Putamen (tissue), 1 donor: ENCODE results near the gene CHST15.

Experiments
- DNase-seq: peaks from one replicate; pipeline ENCODE4 v3.0.0-alpha.2; 2016; ENCODE audit warnings: low spot score

CHST15 gene

DNA sequence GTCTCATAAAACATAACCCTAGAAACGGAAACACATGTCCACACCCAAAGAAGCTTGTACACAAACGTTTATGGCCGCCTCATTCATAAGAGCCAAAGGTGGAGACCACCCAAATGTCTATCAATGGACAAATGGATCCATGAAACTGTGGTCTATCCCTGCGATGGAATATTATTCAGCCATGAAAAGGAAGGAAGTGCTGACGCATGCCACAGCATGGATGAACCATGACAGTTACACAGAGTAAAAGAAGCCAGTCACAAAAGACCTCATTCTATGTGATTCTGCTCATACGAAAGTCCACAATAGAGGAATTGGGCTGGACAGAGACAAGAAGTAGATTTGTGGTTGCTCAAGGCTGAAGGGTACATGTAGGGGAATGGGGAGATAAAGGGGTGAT, 10.8 kb downstream of the CHST15 start:
- no peak for DNase-seq

DNA sequence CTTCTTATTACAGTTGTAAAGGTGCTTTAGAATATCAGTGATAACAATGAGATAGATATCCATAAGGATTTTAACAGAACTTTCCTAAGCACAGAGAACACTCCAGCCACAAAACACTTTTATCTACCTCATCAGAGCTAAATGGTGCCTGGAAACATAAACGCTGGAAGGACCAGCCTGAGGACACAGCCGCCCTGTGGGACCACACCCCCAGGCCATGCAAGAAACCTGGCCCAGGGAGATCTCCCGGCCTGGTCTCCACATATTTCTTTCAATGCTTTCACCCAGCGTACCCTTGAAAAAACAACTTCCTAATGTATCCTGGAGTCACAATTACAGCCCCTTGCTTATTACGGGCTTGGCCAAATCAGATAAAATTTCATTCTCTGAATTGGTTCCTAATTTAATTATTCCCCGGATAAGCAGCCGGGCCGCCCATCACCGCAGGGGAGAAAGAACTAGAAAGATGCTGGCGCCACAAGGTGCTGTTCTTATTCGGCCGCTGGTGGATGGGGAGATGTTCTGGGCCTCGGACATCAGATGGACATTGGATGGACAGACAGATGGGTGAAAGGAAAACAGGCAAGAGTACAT, 11.8 kb downstream of the CHST15 start:
- no peak for DNase-seq

DNA sequence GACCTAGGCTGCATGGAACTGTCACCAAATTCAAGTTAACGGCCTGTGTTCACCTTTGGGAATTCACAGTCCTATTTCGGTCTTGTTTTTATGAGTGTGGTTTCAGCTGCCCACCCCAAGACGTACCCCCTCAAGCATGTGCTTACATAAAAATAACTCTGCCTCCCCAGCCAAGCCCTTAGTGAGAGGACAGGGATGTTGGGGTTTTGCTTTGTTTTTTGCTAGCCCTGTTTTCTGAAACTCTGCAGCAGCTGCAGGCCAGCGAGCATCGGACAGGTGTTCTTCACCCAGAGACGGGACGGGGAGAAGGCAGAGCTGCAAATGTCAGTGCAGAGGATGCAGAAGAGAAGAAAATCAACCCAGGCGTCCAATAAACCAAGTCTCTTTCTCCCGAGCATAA, 13.5 kb downstream of the CHST15 start:
- DNase-seq: no peak

DNA sequence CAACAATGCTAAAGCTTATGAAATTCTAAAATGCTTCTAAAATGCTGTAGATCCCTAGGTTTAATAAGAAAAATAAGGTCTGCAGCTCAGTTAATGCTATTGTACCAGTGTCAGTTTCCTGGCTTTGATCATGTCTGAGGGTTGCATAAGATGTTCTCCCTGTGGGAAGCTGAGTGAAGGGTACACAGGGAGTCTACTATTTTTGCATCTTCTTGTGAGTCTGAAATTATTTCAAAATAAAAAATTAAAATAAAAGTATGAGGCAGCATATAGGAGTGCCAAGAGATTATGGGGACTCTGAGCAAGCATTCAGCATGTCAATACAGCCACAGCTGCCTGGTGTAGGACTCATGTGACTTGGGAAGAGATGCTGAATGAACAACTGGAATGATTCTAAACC, 14.7 kb downstream of the CHST15 start:
- DNase-seq: no peak

DNA sequence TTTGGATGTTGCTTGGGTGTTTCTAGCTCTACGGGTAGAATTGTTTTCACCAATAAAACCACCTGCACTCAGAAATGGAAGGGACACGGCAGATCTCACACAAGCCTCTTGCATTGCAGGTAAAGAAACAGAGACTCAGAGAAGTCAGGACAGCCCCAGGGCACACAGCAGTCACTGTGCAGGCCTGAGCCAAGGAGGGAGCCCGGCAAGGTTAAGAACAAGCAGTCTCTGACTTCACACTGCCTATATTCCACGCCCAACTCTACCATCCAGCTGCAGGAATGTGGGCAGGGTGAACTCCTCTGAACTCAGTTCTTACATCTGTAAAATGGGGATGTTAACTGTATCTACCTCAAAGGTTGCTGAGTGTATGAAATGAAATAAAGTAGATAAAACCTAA, 15.4 kb downstream of the CHST15 start:
- no peak for DNase-seq

DNA sequence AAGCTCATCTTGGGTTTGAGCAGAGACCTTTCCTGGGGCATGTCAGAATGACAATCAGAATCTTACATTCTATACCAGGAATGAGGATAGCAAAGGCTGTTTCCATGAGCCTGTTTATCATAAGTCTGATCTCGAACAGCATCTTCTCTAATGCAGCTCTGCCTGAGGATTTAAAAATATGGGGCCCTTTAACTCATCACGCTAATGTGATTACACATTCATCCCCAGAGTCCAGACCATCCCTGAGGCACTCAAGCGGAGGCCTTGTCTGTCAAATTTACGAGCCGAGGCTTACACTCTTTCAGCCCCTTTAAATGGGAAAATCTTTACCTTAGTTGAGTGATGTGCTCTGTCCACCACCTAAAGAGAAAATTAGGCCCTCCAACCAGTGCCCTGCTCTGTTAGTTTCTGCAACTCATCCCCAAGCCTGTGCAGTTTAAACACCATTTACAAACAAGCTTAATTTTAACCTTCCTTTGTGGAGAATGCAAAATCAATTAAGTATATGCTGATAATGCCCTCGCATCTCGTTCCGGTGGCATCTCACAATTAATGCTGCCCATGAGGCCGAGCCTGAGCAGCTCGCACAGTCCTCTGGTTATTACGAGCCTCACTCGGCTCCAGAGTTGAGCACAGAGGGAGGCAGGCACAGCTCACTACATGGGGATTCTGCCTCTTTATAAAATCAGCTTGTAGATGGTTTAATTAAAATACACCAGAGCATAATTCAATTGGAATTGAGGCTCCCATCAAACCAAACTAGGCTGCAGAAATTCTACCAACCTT, 16.0 kb downstream of the CHST15 start:
- no peak for DNase-seq

DNA sequence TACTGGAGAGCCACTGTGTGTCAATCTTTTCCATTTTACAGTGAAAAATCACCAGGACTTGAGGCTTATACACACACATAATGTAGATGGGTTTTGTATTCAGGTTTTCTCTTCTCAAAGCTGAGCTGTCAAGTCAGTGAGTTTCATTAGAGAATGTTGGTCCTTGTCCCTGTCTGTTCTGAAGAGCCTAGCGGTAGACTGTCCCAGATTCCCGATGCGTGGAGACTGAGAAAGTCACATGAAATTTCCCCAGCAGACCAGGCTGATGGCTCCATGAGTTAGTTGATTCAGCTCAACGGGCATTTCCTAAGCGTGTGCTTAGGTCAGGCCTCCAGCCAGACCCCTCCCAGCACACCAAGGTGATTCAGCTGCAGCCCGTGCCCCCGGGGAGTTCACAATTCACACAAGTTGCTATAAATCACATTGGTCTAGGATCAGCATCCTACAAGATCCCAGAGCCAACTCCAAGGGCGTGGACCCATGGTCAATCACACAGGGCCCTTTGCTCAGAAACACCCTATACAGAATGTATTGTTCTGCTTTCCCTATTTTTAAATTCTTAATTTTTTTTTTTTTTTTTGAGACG, 17.2 kb downstream of the CHST15 start:
- no peak for DNase-seq

DNA sequence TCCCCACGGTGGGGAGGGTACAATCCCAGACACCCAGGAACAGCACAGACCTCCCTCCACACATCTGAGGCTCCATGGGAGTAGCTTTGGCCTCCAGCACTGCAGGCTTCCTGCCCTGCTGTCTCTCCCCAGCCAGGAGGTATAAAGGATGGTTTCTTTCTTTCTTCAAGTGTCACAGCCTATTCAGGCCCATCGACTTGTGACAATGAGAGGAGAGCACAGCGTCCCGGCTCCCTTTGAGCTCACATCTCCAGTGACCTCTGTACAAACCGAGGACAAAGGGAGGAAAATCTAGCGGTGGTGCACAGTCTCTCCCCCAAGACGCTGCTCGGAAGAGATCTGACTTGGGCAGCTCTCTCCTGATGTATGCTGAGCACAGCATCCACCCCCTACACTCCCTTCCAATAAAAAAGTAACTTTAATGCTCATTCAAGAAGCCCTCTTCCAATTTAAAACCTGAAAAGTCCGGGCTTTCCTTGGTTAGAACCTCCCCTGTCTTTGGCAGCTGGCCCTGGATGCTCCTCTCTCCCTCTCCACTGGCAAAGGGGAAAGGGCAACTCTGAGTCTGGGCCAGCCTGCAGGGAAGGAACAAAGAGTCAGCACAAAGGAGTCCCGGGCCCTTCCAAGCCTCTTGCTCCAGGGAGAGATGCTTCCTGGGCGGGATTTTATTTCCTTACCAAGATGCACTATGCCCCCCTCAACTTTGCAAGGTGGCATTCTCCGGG, 18.0 kb downstream of the CHST15 start:
- DNase-seq: no peak

DNA sequence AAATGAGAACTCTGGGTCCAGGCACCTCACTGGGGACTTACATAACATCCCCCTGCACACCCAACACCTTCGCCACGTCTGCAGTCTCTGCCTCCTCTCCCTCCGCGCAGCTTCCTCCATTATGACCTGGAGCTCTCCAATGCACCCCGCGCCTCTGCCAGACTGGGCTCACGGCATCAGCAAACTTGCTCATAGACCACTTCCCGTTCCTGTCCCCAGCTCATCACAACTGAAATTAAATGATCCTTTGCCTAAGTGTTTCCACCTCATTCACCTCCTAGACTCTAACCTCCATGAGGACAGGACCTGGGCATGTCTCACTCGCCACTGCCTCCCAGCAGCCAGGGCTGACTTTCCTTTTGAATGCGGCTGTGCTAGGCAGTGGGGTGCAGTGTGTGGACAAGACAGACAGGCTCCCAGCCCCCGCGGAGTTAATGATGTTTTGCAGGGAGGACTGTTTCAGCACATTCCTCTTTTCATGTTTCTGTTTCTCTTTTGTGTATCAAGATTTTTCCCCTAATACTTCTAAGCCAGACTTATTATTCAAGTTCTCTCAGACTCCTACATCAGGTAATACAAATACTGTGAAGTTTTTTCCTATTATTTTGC, 18.8 kb downstream of the CHST15 start:
- DNase-seq: no peak

DNA sequence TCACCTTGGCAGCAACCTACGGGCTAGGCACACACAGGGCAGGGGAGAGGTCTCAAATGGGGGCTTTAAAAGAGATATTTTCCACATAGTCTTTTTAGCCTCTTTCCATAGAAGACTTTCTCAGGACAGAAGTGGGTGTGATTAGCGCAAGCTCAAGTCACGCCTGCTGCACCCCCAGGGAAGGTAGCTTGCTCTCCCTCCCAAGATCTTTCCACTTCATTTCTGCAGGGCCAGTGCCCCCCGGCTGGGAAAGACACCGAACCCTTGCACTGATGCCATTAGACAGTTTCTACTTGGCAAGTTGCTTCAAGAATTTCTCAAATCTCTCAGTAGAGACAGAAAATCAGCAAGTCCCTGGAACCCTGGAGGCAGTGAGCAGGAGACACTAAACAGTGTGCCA, 19.4 kb downstream of the CHST15 start:
- DNase-seq: no peak

DNA sequence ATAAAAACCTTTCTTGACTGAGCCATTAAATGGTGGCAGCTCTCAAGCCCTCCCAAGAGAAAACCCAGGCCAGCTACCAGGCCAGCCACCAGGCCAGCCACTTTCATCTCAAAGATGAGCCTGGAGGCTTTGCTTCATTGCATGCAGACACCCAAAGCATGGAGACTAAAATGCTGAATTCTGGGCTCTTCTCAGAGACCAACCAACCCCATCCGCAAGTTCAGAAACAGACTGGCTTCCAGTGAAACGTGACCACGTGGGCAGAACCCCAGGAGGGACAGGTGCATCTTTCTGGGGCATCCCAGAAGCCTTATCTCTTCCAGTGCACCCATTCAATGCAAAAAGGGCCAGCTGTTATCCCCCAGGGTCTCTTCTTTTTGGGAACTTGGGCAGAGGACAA, 20.9 kb downstream of the CHST15 start:
- no peak for DNase-seq

DNA sequence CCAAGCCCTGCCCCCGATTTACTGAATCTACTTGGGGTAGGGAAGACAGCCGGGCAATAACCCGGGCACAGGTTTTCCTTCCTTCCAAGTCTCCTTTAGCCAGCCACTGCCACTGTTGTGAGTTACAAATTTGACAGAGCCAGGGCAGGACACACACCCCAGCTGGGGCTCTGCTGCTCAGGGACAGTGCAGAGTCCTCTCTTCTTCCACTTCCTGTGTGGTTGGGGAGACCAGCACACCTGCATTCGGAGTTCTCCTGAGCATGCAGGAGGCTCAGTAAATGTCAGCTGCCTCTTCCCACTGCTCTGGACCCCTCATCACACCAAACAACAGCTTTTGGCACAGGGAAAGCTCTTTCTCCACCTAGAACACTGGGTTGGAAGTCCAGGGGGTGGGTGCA, 21.3 kb downstream of the CHST15 start:
- no peak for DNase-seq

DNA sequence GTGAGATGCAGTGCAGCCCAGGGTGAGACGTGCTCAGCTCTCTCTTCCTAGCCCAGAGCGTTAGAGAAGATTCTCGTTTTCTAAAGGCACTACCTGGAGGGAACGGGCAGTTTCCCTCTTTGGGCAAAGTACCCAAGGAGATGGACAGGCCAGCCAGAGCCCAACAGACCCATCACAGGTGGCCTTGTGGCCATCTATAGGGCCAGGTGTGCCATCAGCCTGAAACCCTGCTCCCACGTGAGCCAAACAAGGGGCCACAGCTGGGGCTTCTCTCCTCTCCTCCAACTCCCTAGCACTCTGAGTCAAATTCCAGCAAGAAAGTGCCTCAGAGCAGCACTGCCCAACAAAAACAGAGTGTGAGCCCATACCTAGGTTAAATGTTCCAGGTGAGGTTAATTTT, 22.3 kb downstream of the CHST15 start:
- no peak for DNase-seq

DNA sequence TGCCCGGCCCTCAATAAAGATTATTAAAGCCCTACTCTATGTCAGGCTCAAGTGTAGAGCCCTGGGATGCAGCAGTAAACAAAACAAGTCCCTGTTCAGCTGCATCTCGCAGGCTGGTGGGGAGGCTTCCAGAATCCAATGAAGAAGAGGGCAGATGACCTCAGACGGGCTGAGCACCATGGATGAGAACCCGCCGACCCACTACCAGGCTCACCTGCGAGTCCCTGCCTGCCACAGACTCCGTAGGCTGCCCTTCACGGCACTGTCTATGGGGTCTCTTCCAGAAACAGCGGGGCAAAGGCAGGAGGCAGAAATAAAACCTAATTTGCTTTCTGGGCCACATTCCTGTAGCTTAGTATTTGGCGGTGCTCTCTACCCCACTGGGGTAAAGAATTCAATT, 22.7 kb downstream of the CHST15 start:
- no peak for DNase-seq

DNA sequence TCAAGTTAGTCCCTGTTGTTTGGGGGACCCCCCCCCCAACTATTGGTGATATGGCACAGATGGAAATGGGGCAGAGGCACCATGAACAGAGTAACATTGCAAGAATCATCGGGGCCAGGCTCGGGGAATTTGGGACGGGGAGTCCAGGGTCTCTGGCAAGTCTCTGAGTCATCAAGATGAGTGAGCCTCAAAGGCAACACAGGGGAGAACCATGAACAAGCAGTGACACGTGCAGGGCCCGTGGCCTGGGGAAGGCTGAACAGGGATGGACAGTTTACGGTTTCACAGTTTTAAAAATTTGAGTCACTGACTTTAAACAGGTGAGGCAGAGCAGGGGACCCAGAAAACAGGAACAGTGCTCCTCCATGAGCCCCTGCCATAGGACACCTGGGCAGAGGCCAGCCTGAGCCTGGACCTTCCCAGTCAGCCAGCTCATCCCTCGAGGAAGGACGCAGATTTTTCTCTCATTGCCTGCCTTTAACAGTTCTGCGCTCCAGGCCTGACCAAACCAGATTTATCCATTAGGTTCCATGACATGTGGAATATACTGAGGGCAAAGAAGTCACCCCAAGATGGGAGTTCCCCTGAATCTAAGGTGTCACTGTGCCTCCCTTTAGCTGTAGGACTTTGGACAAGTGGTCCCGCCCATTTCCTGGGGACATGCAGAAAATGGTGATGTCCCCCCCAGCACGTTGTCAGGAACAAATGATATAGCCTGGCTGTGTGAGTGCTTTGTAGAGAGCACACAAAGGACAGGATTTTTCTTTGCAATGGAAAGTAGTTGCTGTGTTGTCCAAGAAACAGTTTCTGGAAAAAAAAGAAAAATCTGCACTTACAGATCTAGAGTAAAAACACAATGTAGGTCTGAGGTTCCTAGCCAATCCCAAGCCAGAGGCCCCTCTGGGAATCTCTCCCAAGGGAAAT, 23.8 kb downstream of the CHST15 start:
- no peak for DNase-seq

DNA sequence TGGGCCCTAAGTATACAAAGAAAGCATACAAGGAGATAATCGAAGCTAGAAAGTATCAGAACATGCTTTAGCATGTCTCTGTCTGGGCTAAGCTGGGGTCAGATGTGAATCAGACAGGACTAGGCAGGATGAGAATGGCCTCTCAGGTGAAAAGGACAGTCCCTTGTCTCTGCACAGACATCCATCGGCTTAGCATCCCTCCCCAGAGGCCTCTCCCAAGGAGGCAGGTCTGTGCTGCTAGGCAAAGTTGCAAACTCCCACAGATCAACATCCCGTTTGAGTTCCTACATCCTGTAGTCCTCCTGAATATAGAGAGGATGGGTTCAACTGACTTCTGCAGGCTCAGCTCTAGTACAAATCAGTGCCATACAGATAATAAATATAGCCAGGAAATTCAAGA, 24.5 kb downstream of the CHST15 start:
- no peak for DNase-seq

DNA sequence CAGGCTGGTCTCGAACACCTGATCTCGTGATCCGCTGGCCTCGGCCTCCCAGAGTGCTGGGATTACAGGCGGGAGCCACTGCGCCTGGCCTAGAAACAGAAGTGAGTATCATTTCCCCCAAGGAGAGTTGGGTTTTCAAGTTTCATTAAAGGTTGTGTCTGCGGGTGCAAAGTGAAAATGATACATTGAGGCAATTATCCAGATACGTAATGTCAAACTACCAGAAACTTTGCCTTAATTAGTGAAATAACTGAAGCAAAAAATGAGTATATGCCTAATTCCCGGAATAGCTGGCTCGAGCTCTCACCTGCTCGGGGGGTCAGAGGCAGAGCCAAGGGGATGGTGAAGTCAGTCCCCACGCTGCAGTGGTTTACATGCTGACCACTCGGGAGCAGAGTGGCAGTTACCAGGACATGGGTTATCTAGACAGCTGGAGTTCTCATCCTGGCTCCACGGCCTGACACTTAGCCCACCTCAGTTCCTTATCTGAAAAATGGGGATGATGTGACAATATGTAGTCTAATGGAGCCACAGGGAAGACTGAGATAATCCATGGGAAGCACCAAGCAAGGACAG, 25.5 kb downstream of the CHST15 start:
- DNase-seq: no peak

DNA sequence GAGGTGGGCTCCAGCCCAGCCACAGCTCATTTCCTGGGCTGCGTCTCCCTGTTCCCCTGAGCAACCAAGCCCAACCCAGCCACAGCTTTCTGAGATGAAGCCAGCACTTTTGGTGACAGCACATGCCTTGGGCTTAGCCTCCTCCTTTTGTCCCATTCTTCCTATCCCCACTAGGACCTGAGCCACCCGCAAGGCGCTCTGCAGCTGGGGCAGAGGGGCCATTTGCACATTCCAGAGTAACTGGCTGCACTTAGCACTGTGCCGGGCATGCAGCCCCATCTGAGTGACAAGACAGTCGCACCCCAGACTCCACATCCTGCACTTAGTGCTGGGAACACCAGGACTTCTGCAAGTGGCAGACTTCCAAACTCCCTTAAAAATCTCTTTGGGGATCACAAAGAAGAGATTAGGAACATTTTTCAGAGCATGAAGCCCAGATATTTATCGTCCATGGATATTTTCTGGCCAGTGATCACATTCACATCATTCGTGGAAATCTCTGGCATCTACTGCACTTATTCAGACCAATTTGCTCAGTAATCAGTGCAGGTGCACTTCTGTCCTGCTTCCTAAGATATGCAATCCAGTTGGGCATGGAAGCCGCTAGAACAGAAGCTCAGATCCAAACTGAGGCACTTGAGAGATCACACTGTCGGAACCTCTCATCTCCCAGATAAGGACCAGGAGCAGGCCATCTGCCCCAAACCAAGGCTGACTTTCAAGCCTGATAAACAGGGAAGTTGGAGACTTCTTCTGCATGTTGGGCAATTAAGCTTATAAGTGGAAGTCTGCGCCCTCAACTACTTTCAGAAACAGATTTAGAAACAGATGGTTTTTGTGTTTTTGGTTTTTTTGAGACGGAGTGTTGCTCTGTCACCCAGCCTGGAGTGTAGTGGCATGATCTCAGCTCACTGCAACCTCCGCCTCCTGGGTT, 26.4 kb downstream of the CHST15 start:
- no peak for DNase-seq

DNA sequence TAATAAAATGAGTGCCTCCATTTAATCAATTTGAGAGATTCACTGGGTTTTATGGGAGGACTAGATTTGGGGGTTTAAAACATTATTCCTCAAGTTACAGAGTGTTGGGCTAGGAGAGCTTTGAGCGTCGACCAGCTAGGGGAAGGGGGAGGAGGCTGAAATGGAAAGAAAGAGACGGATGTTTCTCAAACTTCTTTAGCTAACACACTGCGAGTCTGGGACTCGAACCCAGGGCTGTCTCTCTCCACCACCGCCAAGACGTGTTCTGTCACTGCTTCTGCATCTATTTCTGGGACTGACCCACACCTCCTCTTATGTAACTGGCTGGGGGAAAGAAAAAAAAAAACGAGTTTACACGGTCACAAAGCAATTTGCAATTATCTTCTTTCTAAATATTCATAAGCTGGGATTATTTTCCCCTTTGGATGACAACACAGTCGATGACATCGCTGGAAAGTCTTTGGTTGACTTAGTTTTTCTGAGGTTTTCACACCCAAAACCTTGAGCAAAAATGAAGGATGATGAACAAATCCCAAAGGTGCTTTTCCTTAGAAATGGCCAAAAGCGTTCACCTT, 27.2 kb downstream of the CHST15 start:
- no peak for DNase-seq
